HEK293 (cell line): ENCODE measurements around the gene MAT2A.
A peak's percentile ranks its signal among the peaks of the same experiment; 100 is the strongest.

ENCODE experiments used
- CTCF ChIA-PET: fragments of 350-600 bp; formaldehyde crosslinking; extraction: SDS; loops from one replicate; lab custom pipeline; 2021; ENCODE audit warnings: antibody characterized with exemption; lab: Yijun Ruan, JAX
- POLR2A ChIA-PET: fragments of 300-600 bp; formaldehyde crosslinking; extraction: SDS; loops from one replicate; lab custom pipeline; 2020; ENCODE audit warnings: antibody characterized with exemption, inconsistent platforms; lab: Yijun Ruan, JAX
- H3K27ac ChIP-seq: fragments of 200-500 bp; sonication (Bioruptor generic); 2 replicates; pipeline ENCODE4 v1.5.1; 2014; ENCODE audit warnings: low read depth, low read length, control low read depth, inconsistent platforms; ENCODE audit errors: extremely low read depth
- H3K36me3 ChIP-seq, 2 experiments: fragments of 200-500 bp in 1 of 2; sonication (Bioruptor generic) in 1 of 2; 1 replicate in 1 of 2; 2 replicates in 1 of 2; pipeline ENCODE4 v1.5.1; 2014 to 2017; ENCODE audit warnings: inconsistent platforms in 2 of 2, low read length in 2 of 2; ENCODE audit not compliant: control insufficient read depth in 2 of 2, insufficient read depth in 1 of 2
- H3K4me1 ChIP-seq: fragments of 200-500 bp; sonication (Bioruptor generic); 2 replicates; pipeline ENCODE4 v1.5.1; 2014; ENCODE audit warnings: mild to moderate bottlenecking, low read length, inconsistent platforms; ENCODE audit not compliant: control insufficient read depth, insufficient read depth
- H3K4me3 ChIP-seq: 2 replicates; pipeline ENCODE4 v1.5.1; 2011; ENCODE audit warnings: low read depth, mild to moderate bottlenecking, control low read depth, low read length, moderate library complexity
- H3K9me3 ChIP-seq: fragments of 200-500 bp; sonication (Bioruptor generic); 2 replicates; pipeline ENCODE4 v1.5.1; 2014; ENCODE audit warnings: low read depth, low read length, inconsistent platforms; ENCODE audit not compliant: control insufficient read depth, insufficient read depth
- ATF2 ChIP-seq: fragments of 450-650 bp; formaldehyde crosslinking; IDR thresholded peaks from 2 replicates; pipeline ENCODE4 v1.5.1; 2016; ENCODE audit warnings: missing biosample characterization, missing genetic modification characterization, low read depth
- CTCF ChIP-seq: fragments of 450-650 bp; formaldehyde crosslinking; IDR thresholded peaks from 2 replicates; pipeline ENCODE4 v1.5.1; 2016; ENCODE audit warnings: missing biosample characterization, missing genetic modification characterization
- KLF10 ChIP-seq: fragments of 450-650 bp; IDR thresholded peaks from 2 replicates; pipeline ENCODE4 v1.5.1; 2018; ENCODE audit warnings: missing biosample characterization, mild to moderate bottlenecking, missing genetic modification characterization
- KLF17 ChIP-seq: fragments of 450-650 bp; formaldehyde crosslinking; IDR thresholded peaks from 2 replicates; pipeline ENCODE4 v1.5.1; 2016; ENCODE audit warnings: missing biosample characterization, missing genetic modification characterization
- KLF7 ChIP-seq: fragments of 450-650 bp; formaldehyde crosslinking; IDR thresholded peaks from 2 replicates; pipeline ENCODE4 v1.5.1; 2016; ENCODE audit warnings: missing biosample characterization, missing genetic modification characterization, borderline replicate concordance
- RBAK ChIP-seq: fragments of 450-650 bp; formaldehyde crosslinking; IDR thresholded peaks from 2 replicates; pipeline ENCODE4 v1.5.1; 2016; ENCODE audit warnings: missing biosample characterization, missing genetic modification characterization
- SETDB1 ChIP-seq: IDR thresholded peaks from one replicate; pipeline ENCODE4 v1.6.1; 2017; ENCODE audit warnings: mild to moderate bottlenecking, low read length, moderate library complexity, mixed read lengths; ENCODE audit not compliant: insufficient read length
- ZBTB1 ChIP-seq: fragments of 450-650 bp; formaldehyde crosslinking; IDR thresholded peaks from 2 replicates; pipeline ENCODE4 v1.5.1; 2016; ENCODE audit warnings: missing biosample characterization, missing genetic modification characterization
- ZBTB11 ChIP-seq: fragments of 450-650 bp; formaldehyde crosslinking; conservative IDR thresholded peaks from 2 replicates; pipeline ENCODE4 v1.5.1; 2016; ENCODE audit warnings: low read depth, missing biosample characterization, missing genetic modification characterization
- ZBTB20 ChIP-seq: fragments of 450-650 bp; formaldehyde crosslinking; IDR thresholded peaks from 2 replicates; pipeline ENCODE4 v1.5.1; 2016; ENCODE audit warnings: missing biosample characterization, missing genetic modification characterization
- ZNF114 ChIP-seq: fragments of 450-650 bp; formaldehyde crosslinking; IDR thresholded peaks from 2 replicates; pipeline ENCODE4 v1.5.0; 2017; ENCODE audit warnings: missing biosample characterization, missing genetic modification characterization
- ZNF155 ChIP-seq: fragments of 450-650 bp; formaldehyde crosslinking; IDR thresholded peaks from 2 replicates; pipeline ENCODE4 v1.5.1; 2016; ENCODE audit warnings: missing biosample characterization, missing genetic modification characterization
- ZNF175 ChIP-seq: fragments of 450-650 bp; formaldehyde crosslinking; IDR thresholded peaks from 2 replicates; pipeline ENCODE4 v1.5.1; 2016; ENCODE audit warnings: missing biosample characterization, missing genetic modification characterization
- ZNF549 ChIP-seq: fragments of 450-650 bp; IDR thresholded peaks from 2 replicates; pipeline ENCODE4 v1.5.1; 2018; ENCODE audit warnings: missing biosample characterization, missing genetic modification characterization, mild to moderate bottlenecking, inconsistent platforms, moderate library complexity
- ZNF555 ChIP-seq: fragments of 450-650 bp; formaldehyde crosslinking; conservative IDR thresholded peaks from 2 replicates; pipeline ENCODE4 v1.5.1; 2017; ENCODE audit warnings: missing biosample characterization, mild to moderate bottlenecking, missing genetic modification characterization, inconsistent platforms
- ZNF560 ChIP-seq: fragments of 450-650 bp; formaldehyde crosslinking; IDR thresholded peaks from 2 replicates; pipeline ENCODE4 v1.5.1; 2017; ENCODE audit warnings: missing biosample characterization, missing genetic modification characterization, borderline replicate concordance
- ZNF585B ChIP-seq: fragments of 450-650 bp; formaldehyde crosslinking; IDR thresholded peaks from 2 replicates; pipeline ENCODE4 v1.5.1; 2016; ENCODE audit warnings: missing biosample characterization, missing genetic modification characterization
- ZNF624 ChIP-seq: fragments of 450-650 bp; formaldehyde crosslinking; IDR thresholded peaks from 2 replicates; pipeline ENCODE4 v1.5.1; 2017; ENCODE audit warnings: missing biosample characterization, missing genetic modification characterization
- ZNF654 ChIP-seq: fragments of 450-650 bp; formaldehyde crosslinking; IDR thresholded peaks from 2 replicates; pipeline ENCODE4 v1.5.1; 2016; ENCODE audit warnings: low read depth, missing biosample characterization, missing genetic modification characterization
- ZNF658 ChIP-seq: fragments of 450-650 bp; formaldehyde crosslinking; IDR thresholded peaks from 2 replicates; pipeline ENCODE4; 2016; ENCODE audit warnings: missing biosample characterization, missing genetic modification characterization
- ZNF692 ChIP-seq: fragments of 450-650 bp; formaldehyde crosslinking; IDR thresholded peaks from 2 replicates; pipeline ENCODE4 v1.5.1; 2016; ENCODE audit warnings: missing biosample characterization, missing genetic modification characterization
- ZNF704 ChIP-seq: fragments of 450-650 bp; formaldehyde crosslinking; IDR thresholded peaks from 2 replicates; pipeline ENCODE4 v1.5.1; 2016; ENCODE audit warnings: missing biosample characterization, missing genetic modification characterization
- ZNF792 ChIP-seq: fragments of 450-650 bp; formaldehyde crosslinking; IDR thresholded peaks from 2 replicates; pipeline ENCODE4 v1.5.1; 2016; ENCODE audit warnings: missing biosample characterization, missing genetic modification characterization
- ZSCAN16 ChIP-seq: fragments of 450-650 bp; formaldehyde crosslinking; IDR thresholded peaks from 2 replicates; pipeline ENCODE4 v1.5.1; 2016; ENCODE audit warnings: missing biosample characterization, missing genetic modification characterization

Gene MAT2A

GRCh38 chr2:85566265-85566664, 27.3 kb downstream of the MAT2A start:
- CTCF ChIA-PET = no interaction called here
- POLR2A ChIA-PET = no interaction called here
- Histone ChIP-seq H3K4me3 (no peak overlapping the region), H3K36me3 (no peaks in the 10 kb centered on the region), H3K9me3 (no peaks in the 10 kb centered on the region), H3K27ac (no peak overlapping the region)
- TF ChIP-seq ATF2 (tag by site-specific recombination) (no peak), ZBTB11 (tag by site-specific recombination) (no peak), ZNF155 (tag by site-specific recombination) (no peak), ZNF560 (tag by site-specific recombination) (no peak), ZNF549 (tag by site-specific recombination) (no peak), ZNF624 (tag by site-specific recombination) (no peak), ZNF658 (tag by site-specific recombination) (no peak), ZNF692 (tag by site-specific recombination) (no peak), ZSCAN16 (tag by site-specific recombination) (no peak), ZNF704 (tag by site-specific recombination) (no peak), KLF17 (tag by site-specific recombination) (no peak), ZNF792 (tag by site-specific recombination) (no peak), ZNF555 (tag by site-specific recombination) (no peak), KLF10 (tag by site-specific recombination) (no peak), ZNF114 (tag by site-specific recombination) (no peak)
- TF ChIP-seq, all 188 proteins: peak for 0
- no peaks in the 10 kb centered on the region for H3K4me1 ChIP-seq

GRCh38 chr2:85575739-85576138, 36.8 kb downstream of the MAT2A start:
- peak overlapping the region; percentile 9; the same call in 1 of the 2 replicates for H3K27ac ChIP-seq
- no peak for TF ChIP-seq ZBTB20 (tag by site-specific recombination)
- TF ChIP-seq ZNF585B = no peak
- TF ChIP-seq KLF7 (tag by site-specific recombination) = no peak
- no peak for TF ChIP-seq CTCF (tag by site-specific recombination)
- TF ChIP-seq ZBTB1 = no peak
- no peak for TF ChIP-seq RBAK
- TF ChIP-seq SETDB1 = no peak
- no peak for TF ChIP-seq ZNF175 (tag by site-specific recombination)
- TF ChIP-seq ZNF654 (tag by site-specific recombination) = no peak
- H3K4me1 ChIP-seq = peaks cover 14% of the 10 kb centered on the region
- ChIA-PET POLR2A (interaction anchor here (0.6 to 0.7 kb wide), 2 partner anchors 218 to 377 kb away, joined by 3 read pairs; no protein-coding TSS in a partner anchor), CTCF (no interaction called here)
- H3K36me3 ChIP-seq = no peaks in the 10 kb centered on the region; a peak in 1 of 3 replicates
- H3K9me3 ChIP-seq = no peaks in the 10 kb centered on the region
- no peak overlapping the region for H3K4me3 ChIP-seq
